H1 (cell line): ENCODE data around the gene NELFA. TPM values are rescaled to one million over a fixed set of nuclear protein-coding genes. Genes with fewer than 3 reads are reported as not detected.

Source experiments
- ASH2L ChIP-seq: fragments of 200-600, 300-600 bp; sonication (generic); IDR thresholded peaks from one replicate; pipeline ENCODE4 v1.7.1; 2017; ENCODE audit warnings: low read length
- BACH1 ChIP-seq: IDR thresholded peaks from 2 replicates; pipeline ENCODE4 v1.6.1; 2012; ENCODE audit warnings: low read length, improper control_type of control experiment
- CHD7 ChIP-seq: fragments of 300-600 bp; sonication (generic); IDR thresholded peaks from 2 replicates; pipeline ENCODE4 v1.7.1; 2012; ENCODE audit warnings: low read length, moderate library complexity, mild to moderate bottlenecking, inconsistent platforms; ENCODE audit not compliant: insufficient replicate concordance
- NANOG ChIP-seq: IDR thresholded peaks from 2 replicates; pipeline ENCODE4 v1.6.1; 2011; ENCODE audit warnings: low read length, low read depth, mild to moderate bottlenecking, inconsistent platforms; ENCODE audit not compliant: insufficient read depth, poor library complexity, severe bottlenecking
- PHF8 ChIP-seq: fragments of 200-600 bp; sonication (generic); conservative IDR thresholded peaks from 2 replicates; pipeline ENCODE4 v1.7.1; 2012; ENCODE audit warnings: low read depth, mild to moderate bottlenecking, inconsistent platforms, low read length, moderate library complexity
- POLR2A ChIP-seq, 2 experiments: IDR thresholded peaks; 1 replicate in 1 of 2; 2 replicates in 1 of 2; pipeline ENCODE4 v1.6.1; 2011; ENCODE audit warnings: low read depth in 2 of 2, low read length in 2 of 2, mild to moderate bottlenecking in 2 of 2; ENCODE audit errors: control extremely low read depth in 1 of 2
- polyA plus RNA-seq, 7 experiments: library from polyadenylated mRNA; depleted of rRNA in 3 of 7; stranded (reverse) in 5 of 7; unstranded in 2 of 7; fragments of >200 nt in 5 of 7; fragments of 200-250 nt in 2 of 7; gene quantifications; 1 replicate in 5 of 7; 2 replicates in 1 of 7; 4 replicates in 1 of 7; pipeline versions ENCODE4 v1.2.1 to v1.2.3, GENCODE V29; 2011 to 2013; ENCODE audit warnings: missing spikeins in 2 of 7, mixed read lengths in 2 of 7
- total RNA-seq: library from RNA; stranded (reverse); fragmentation: NEBNext Ultra II Directional; extraction: Animal tissue kit (Norgen Biotek cat#: 25700); gene quantifications from 2 replicates; pipeline ENCODE4 v1.2.1, GENCODE V29; 2021

NELFA gene
- total and polyA plus RNA-seq, 2 of the 8 experiments (the other 6 are each of a cell fraction or from before 2014, with no cell fraction given), result 41.8 to 57.5 TPM

- no peak for TF ChIP-seq CHD7
- TF ChIP-seq BACH1, result no peak
- TF ChIP-seq NANOG, result no peak
- TF ChIP-seq POLR2A (IDR thresholded peaks at IDR 0.05; ENCODE audit: control extremely low read depth in 1 of 2, low read depth in 2 of 2, low read length in 2 of 2), result no peak
- no peak for TF ChIP-seq ASH2L
- TF ChIP-seq PHF8, result no peak
Observed at GRCh38 chr4:1983846-1984405, 24.8 kb downstream of the NELFA start (continued).
